HL-60 (cell line): ENCODE data around the gene SLC5A5.

ENCODE experiments used
- CTCF ChIP-seq: IDR thresholded peaks from one replicate; pipeline ENCODE4 v1.5.1; 2011; ENCODE audit warnings: low read length, control low read depth, inconsistent platforms; ENCODE audit not compliant: insufficient read depth
- POLR2AphosphoS5 ChIP-seq: IDR thresholded peaks from 2 replicates; pipeline ENCODE4 v1.6.1; 2012; ENCODE audit warnings: low read depth

DNA sequence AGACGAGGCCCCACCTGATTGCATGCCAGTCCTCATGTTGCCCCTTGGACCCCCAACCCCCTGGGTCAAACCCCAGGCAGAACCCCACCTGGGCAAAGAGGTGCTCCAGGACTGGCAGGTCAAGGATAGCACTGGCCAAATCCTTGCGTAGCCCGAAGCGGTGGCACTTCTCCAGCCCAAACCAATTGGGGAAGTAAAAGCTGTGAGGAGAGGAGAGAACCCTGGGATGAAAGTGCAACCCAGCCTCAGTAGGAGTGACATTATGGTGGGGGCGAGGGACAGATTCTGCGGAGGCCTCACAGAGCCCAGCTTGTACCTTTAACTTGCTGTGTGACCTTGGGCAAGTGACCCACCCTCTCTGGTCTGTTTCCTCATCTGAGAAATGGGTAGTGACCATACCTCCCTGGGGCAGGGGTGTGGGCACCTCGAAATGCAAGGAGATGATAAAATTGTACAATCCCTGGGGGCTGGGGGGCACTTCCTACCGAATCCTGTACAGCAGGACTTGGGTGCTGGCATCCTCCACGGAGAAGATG lies 28.4 kb upstream of the SLC5A5 start:
- TF ChIP-seq POLR2AphosphoS5 (no peak), CTCF (no peak)
